HFF-Myc (cell line): ENCODE measurements around the gene ACER3.
A peak's percentile ranks its signal among the peaks of the same experiment; 100 is the strongest.

ENCODE experiments used
- DNase-seq: peaks from one replicate; pipeline ENCODE4 v3.0.0-alpha.2; 2011; ENCODE audit warnings: low read depth; ENCODE audit errors: extremely low read depth
- H3K4me3 ChIP-seq: replicated peaks from 2 replicates; pipeline ENCODE4 v1.5.1; 2011; ENCODE audit warnings: low read depth, mild to moderate bottlenecking, control low read depth, low read length
- CTCF ChIP-seq: IDR thresholded peaks from 2 replicates; pipeline ENCODE4 v1.5.1; 2012; ENCODE audit warnings: mild to moderate bottlenecking, low read depth, low read length, control low read depth; ENCODE audit errors: missing control alignments

Gene ACER3

DNA sequence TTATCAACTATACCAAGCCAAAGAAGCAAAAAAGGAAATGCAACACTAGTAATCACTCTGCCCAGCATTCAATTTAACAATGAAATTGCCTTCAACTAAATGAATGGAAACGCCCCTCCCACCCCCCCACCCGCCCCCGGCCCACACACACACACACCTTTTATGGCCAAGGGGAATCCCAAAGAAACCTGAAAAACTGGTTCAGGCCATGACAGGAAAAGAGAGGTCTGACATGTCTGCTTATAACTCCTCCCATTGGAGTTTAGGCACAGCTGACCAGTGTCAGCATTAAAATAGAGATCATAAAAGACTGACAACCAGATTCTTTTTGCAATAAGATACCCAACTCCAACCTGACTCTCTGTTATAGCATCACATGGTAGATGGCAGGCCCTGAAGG lies 42.6 kb downstream of the ACER3 start:
- H3K4me3 ChIP-seq, result no peak overlapping the region
- TF ChIP-seq CTCF, result no peak
- DNase-seq, result no peak

GRCh38 chr11:76910620-76911414 lies 50.1 kb downstream of the ACER3 start:
- no peak for TF ChIP-seq CTCF
- H3K4me3 ChIP-seq, result no peak overlapping the region
- no peak for DNase-seq

GRCh38 chr11:76911415-76911808 lies 50.7 kb downstream of the ACER3 start:
- TF ChIP-seq CTCF, result no peak
- H3K4me3 ChIP-seq, result no peak overlapping the region
- no peak for DNase-seq

DNA sequence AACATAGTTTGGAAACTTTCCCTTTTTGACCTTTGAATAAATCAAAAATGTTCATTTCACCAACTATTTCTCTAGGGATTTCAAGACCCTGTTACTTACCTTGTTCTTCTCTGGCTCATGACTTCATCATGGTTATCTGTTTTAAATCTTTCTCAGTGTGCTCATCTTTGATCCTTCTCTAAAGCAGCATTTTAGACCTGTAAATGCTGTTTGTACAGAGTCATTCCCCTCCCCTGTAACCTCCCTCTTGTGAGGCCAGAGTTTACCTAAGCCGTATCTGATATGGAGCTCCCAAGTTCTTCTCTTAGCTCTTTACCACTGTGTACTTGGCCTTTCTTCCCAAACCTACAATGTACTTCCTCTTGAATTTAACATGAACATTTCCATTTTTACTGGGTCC lies 56.0 kb downstream of the ACER3 start:
- TF ChIP-seq CTCF, result no peak
- no peak for DNase-seq
- no peak overlapping the region for H3K4me3 ChIP-seq

- DNase-seq, result peak; percentile 37
- TF ChIP-seq CTCF, result peak; percentile 70
- no peak overlapping the region for H3K4me3 ChIP-seq
Observed at GRCh38 chr11:76918941-76919386, 58.2 kb downstream of the ACER3 start.

DNA sequence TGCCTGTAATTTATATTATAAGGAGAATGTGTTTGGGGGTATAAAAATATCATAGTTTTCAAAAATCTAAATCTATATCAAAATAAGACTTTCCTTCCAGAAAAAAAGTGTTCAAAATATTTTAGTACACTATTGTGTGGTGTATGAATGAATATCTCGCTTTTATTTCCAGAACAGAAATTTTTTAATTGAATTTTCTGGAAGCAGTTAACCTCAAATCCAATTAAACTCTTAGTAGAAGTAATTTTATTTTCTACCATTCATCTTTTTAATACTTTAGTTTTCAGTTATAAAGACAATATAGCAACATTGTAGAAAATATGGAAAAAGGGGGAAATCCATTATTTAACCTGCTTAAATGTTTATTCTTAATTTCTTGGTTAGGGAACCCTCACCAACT lies 58.7 kb downstream of the ACER3 start:
- H3K4me3 ChIP-seq, result no peak overlapping the region
- no peak for TF ChIP-seq CTCF
- DNase-seq, result no peak
